Lower leg skin (tissue), 4 donors: Measurements from ENCODE around the gene INTS7. TPM values are rescaled to one million over a fixed set of nuclear protein-coding genes. Genes with fewer than 3 reads are reported as not detected.
"Not testable (repeated sequence)": the region's sequence is repeated elsewhere in the genome, so short reads cannot be mapped to it uniquely, and the experiment has no call there.

Experiments
- DNase-seq, 2 donors: peaks; one replicate each; pipeline ENCODE4 v3.0.0-alpha.2; 2019; ENCODE audit warnings: low spot score in 2 of 2
- H3K4me3 ChIP-seq: fragments of 200-600 bp; sonication (generic); 2 replicates; pipeline ENCODE4 v1.5.1; 2017; ENCODE audit warnings: mild to moderate bottlenecking, low read depth; ENCODE audit not compliant: poor library complexity, severe bottlenecking
- POLR2A ChIP-seq, 2 donors: fragments of 450-650 bp; IDR thresholded peaks; one replicate each; pipeline ENCODE4 v1.6.1; 2016 to 2017; ENCODE audit warnings: antibody characterized with exemption in 2 of 2, mild to moderate bottlenecking in 1 of 2, moderate library complexity in 1 of 2
- WGBS, 2 donors: methylation state at CpG; one replicate each; pipeline ENCODE4 v1.1.5; 2018; 5-methylcytosine and 5-hydroxymethylcytosine counted together
- intact Hi-C: fragments of 100-400 bp; cut with DNase I; formaldehyde crosslinking; loops from one replicate; pipeline ENCODE4 v1.15.0; 2023; ENCODE audit warnings: low total_unique reads
- total RNA-seq, 4 donors: library from RNA; depleted of rRNA; stranded (reverse); fragments of >200 nt; gene quantifications; one replicate each; pipeline ENCODE4 v1.1.0, GENCODE V29; 2016
- TF ChIP-seq, protein P1 (sequence below), 3 donors: fragments of 450-650 bp; IDR thresholded peaks; one replicate each; pipeline ENCODE4 v1.5.1; 2016; ENCODE audit warnings: antibody characterized with exemption in 3 of 3, mild to moderate bottlenecking in 3 of 3, moderate library complexity in 2 of 3

The INTS7 gene
- total RNA-seq, 4 donors from 2014 or later: 8.5 to 15.5 (median 11.0) TPM

DNA sequence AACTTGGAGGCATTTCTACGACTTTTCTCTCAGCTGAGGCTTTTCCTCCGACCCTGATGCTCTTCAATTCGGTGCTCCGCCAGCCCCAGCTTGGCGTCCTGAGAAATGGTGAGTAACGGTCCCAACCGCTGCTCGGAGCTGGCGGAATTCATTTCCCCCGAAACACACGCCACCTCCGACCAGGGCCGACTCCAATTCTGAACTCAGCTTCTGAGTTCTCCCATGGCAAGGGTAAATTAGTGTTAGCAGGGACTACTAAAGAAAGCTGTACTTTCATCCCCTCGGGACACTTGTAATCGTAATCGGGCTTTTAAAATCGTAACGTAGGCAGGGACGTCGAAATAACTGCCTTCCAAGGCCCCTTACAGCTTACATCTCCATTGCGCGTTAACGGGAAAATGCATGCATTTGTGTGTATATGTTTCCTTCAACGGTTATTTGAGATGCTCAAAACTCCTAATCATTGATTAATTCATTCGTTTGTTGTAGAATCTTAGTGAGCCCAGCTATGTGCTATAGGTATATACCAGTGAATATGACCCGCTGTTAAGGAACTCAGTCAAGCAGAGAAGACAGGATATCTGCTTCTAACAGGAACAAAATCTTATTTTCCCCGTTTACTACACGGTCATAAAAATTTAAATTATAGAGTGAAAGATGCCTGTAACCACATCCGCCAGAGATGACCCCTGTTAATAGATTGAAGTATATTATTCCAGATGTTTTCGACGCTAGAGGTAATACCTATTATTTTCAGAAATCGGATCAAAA lies 663 bp upstream of the INTS7 start:
- TF ChIP-seq, protein P1, sequence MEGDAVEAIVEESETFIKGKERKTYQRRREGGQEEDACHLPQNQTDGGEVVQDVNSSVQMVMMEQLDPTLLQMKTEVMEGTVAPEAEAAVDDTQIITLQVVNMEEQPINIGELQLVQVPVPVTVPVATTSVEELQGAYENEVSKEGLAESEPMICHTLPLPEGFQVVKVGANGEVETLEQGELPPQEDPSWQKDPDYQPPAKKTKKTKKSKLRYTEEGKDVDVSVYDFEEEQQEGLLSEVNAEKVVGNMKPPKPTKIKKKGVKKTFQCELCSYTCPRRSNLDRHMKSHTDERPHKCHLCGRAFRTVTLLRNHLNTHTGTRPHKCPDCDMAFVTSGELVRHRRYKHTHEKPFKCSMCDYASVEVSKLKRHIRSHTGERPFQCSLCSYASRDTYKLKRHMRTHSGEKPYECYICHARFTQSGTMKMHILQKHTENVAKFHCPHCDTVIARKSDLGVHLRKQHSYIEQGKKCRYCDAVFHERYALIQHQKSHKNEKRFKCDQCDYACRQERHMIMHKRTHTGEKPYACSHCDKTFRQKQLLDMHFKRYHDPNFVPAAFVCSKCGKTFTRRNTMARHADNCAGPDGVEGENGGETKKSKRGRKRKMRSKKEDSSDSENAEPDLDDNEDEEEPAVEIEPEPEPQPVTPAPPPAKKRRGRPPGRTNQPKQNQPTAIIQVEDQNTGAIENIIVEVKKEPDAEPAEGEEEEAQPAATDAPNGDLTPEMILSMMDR (IDR thresholded peaks at IDR 0.05): no peak
- TF ChIP-seq POLR2A (IDR thresholded peaks at IDR 0.05): no peak
- intact Hi-C loops: no loop called here
- peak overlapping the region; percentile 41 for H3K4me3 ChIP-seq
- DNase-seq: no peak
- 0 to 1% methylated on average over 32 of the region's 32 CpGs for WGBS, 2 donors

DNA sequence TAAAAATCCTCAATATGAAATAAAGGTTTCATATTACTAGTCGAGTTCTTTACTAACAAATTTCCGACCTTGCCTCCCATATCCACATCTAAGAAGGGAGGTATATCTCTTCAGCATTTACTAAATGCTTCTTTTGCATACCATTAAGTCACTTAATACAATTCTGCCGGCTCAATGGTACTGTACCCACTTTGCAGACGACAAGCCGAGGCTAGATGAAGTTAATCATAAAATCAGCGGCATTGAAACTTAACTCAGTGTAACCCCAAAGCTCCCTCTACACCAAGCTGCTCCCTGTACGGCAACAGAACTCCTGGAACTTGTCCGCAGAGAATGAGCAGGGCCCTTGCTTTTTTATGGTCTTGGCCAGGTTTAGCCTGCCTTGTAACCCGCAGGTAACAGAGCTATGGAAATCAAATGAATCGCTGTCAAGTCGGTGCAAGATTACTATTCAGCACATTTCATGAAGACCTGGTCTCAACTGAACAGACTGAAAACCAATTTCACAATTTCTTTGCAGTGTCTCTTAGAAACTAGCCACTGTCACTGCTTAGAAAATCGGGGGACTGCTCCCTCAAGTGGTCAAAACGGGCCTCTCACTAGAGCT lies 738 bp downstream of the INTS7 start:
- intact Hi-C loops: no loop called here
- WGBS, 2 donors: 1% methylated on average over 13 of the region's 13 CpGs
- no peak for TF ChIP-seq POLR2A (IDR thresholded peaks at IDR 0.05)
- TF ChIP-seq, protein P1 (IDR thresholded peaks at IDR 0.05): no peak
- H3K4me3 ChIP-seq: peak overlapping the region; percentile 22
- no peak for DNase-seq

DNA sequence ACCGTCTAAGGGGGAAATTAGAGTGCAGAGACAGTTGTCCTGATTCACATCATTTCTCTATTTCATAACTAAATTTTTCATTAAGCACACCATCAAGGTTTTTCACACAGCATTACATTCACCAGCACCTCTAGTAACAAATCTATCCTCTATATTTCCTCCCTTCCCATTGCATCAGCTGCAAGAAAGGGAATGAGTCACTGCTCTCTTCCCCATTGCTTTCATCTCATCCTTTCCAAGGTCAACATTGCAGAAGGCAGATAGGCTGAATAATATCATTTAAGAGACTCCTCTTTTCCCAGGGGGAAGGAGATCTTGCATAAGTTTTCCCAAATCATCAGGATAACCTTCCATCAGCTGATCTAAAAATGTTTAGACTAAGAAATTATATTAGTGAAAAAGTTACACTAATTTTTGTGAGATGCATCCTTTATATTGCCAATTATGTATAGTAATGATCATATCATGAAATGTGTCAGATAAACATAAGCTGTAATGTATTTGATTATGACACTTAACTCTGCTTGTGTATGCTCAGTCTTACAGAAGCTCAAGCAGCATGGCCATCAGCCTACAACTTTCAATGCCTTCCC lies 4.3 kb downstream of the INTS7 start:
- intact Hi-C loops: no loop called here
- TF ChIP-seq, protein P1 (IDR thresholded peaks at IDR 0.05): no peak
- no peak for TF ChIP-seq POLR2A (IDR thresholded peaks at IDR 0.05)
- H3K4me3 ChIP-seq: no peak overlapping the region
- 84 to 90% methylated on average over 1 of the region's 1 CpG for WGBS, 2 donors
- no peak for DNase-seq

DNA sequence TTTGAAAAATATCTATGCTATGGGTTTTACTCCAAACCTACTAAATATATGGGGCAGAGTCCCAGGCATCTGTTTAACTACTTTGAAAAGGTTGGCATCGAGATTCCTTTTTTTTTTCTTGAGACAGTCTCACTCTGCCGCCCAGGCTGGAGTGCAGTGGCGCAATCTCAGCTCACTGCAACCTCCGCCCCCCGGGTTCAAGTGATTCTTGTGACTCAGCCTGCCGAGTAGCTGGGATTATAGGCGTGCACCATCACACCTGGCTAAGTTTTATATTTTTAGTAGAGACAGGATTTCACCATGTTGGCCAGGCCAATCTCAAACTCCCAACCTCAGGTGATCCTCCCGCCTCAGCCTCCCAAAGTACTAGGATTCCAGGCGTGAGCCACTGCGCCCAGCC lies 7.6 kb downstream of the INTS7 start:
- DNase-seq, H3K4me3 ChIP-seq, intact Hi-C loops: not testable (repeated sequence)
- 62 to 84% methylated on average over 10 of the region's 10 CpGs for WGBS, 2 donors

DNA sequence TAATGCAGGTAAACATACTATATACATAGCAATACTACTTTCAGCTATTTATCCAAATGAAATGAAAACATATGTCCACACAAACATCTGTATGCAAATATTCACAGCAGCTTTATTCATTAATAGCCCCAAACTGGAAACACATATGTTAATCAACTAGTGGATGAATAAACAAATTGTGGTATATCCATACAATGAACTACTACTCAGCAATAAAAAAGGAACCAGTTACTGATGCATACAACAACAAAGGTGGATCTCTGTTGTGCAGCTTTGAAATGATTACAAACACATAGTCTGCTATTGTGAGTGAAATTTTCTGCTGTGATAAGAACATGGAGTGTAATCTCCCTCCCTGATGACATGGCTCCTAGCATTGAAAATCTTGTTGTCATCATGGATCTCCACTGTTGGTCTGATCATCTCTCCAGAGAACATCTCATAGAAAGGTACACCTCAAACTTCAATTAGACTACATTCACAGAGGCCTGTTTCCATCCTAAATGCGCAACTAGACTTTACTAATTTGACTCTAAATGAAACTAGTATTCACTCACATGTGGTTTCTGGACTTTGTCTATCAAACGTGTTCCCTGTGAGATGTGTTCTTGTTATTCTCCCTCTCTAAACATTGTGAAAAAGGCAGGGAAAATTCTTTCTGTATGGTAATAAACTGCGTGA lies 10.7 kb downstream of the INTS7 start:
- DNase-seq: no peak
- no peak overlapping the region for H3K4me3 ChIP-seq
- no peak for TF ChIP-seq POLR2A (IDR thresholded peaks at IDR 0.05)
- TF ChIP-seq, protein P1 (IDR thresholded peaks at IDR 0.05): no peak
- WGBS, 2 donors: 92 to 99% methylated on average over 3 of the region's 3 CpGs
- intact Hi-C loops: no loop called here

DNA sequence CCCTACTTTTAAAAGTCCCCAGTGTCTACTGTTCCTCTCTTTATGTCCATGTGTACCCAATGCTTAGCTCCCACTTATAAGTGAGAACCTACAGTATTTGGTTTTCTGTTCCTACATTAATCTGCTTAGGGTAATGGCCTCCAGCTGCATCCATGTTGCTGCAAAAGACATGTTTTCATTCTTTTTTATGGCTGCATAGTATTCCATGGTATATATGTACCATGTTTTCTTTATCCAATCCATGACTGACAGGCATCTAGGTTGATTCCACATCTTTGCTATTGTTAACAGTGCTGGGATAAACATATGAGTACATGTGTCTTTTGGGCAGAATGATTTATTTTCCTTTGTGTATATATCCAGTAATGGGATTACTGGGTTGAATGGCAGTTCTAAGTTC lies 12.4 kb downstream of the INTS7 start:
- DNase-seq, H3K4me3 ChIP-seq, intact Hi-C loops: not testable (repeated sequence)
